ENCODE data around the gene GNAI2. TPM values are rescaled to one million over a fixed set of nuclear protein-coding genes. Genes with fewer than 3 reads are reported as not detected.
"Not testable (repeated sequence)": the region's sequence is repeated elsewhere in the genome, so short reads cannot be mapped to it uniquely, and the experiment has no call there.

Gene GNAI2
- total RNA-seq, 1 experiment from 2014 or later, result 214 TPM

DNA sequence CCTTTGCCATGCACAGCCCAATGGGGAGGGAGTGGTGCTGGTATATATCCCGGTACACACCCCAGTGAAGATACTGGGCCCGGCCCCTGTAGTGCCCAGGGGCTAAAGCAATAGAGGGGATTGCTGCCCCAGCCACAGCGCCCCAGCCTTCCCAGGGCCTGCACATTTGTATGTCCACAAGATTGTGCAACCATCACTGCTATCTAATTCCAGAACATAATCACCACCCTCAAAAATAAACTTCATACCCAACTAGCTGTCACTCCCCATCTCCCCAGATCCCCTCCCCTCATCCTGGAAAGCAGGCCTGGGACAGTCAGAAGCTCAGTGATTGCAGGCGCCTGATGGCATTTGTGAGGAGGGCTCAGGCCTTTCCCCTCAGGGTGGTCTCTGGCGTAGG is 13.5 kb downstream of the GNAI2 start:
- Histone ChIP-seq H3K4me3 (no peak overlapping the region), H3K27me3 (replicated peaks) (no peaks in the 10 kb centered on the region), H3K4me1 (replicated peaks) (peaks cover 51% of the 10 kb centered on the region), H3K27ac (no peak overlapping the region), H3K9me3 (replicated peaks) (no peaks in the 10 kb centered on the region), H3K36me3 (peaks cover 81% of the 10 kb centered on the region)
- no peak for DNase-seq (ENCODE audit: low read depth in 1 of 2, low spot score in 2 of 2)

DNA sequence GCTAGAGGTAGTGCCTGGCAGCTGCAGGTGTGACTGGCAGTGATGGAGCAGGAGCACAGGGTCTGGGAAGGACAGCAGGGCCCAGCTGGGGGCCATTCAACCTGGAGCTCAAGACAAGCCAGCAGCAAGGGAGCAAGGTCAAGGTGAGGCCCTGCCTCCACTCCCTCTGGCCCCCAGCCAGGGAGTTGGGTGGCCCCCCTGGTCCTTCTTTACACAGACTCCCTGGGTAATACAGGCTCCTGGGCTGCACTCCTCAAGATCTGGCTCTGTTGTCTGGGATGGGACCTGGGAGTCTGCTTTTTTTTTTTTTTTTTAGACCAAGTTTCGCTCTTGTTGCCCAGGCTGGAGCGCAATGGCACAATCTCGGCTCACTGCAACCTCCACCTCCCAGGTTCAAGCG is 14.5 kb downstream of the GNAI2 start:
- no peak overlapping the region for H3K4me3 ChIP-seq
- no peaks in the 10 kb centered on the region for H3K9me3 ChIP-seq (replicated peaks)
- peaks cover 85% of the 10 kb centered on the region for H3K36me3 ChIP-seq
- DNase-seq (ENCODE audit: low read depth in 1 of 2, low spot score in 2 of 2), result no peak
- H3K27ac ChIP-seq, result no peak overlapping the region
- H3K27me3 ChIP-seq (replicated peaks), result no peaks in the 10 kb centered on the region
- H3K4me1 ChIP-seq (replicated peaks), result peaks cover 45% of the 10 kb centered on the region

DNA sequence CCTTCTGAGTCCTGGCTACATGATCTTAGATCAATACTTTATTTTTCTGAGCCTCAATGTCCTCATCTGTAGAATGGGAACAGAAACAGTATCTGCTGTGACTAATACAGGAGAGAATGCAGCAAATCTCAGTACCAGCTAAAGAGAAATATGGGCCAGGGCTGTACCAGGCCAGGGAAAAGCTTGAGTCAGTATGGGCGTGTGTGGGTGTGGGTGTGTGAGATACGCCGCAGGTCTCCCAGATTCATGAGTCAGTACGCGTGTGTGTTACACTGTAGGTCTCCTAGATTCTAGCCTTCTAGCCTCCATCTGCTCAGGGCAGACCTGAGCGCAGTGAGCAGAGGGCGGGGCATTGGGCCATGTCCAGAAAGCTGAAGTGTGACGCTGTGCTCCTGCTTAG is 15.2 kb downstream of the GNAI2 start:
- Histone ChIP-seq H3K9me3 (replicated peaks) (no peaks in the 10 kb centered on the region), H3K4me3 (no peak overlapping the region), H3K27me3 (replicated peaks) (no peaks in the 10 kb centered on the region), H3K36me3 (peaks cover 87% of the 10 kb centered on the region), H3K27ac (no peak overlapping the region), H3K4me1 (replicated peaks) (peaks cover 38% of the 10 kb centered on the region)
- DNase-seq (ENCODE audit: low read depth in 1 of 2, low spot score in 2 of 2), result no peak

DNA sequence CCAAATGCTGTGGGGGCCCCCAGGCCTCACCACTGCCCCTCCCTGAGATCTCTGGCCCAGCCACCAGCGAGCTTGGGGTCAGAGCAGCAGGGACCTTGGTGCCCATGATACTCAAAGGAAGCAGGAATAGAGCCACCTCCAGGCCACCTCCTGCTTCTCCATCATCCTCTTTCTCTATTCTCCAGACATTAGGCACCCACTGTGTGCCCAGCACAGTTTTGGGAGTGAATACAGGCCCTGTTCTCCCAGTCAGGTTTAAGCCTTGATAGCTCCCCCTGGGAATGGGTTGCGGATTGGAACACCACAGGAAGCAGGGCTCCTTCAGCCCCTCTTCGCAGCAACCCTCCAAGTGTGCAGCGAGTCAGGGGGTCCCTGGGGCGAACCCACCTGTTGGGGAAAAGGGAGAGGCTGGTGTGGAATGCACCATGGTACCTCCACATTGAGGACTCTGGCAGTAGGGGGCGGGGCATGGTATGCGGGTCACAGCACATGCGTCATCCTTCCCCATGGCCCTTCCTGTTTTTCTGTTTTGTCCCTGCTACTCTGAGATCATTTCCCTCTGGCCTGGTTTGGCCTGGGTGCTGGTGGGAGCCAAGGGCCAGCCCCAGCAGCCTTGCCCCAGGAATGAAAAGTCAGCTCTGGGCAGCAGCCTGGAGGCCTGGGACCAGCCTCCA is 18.7 kb downstream of the GNAI2 start:
- no peaks in the 10 kb centered on the region for H3K27me3 ChIP-seq (replicated peaks)
- H3K27ac ChIP-seq, result no peak overlapping the region
- H3K9me3 ChIP-seq (replicated peaks), result no peaks in the 10 kb centered on the region
- H3K4me3 ChIP-seq, result no peak overlapping the region
- no peak for DNase-seq (ENCODE audit: low read depth in 1 of 2, low spot score in 2 of 2)
- H3K4me1 ChIP-seq (replicated peaks), result peaks cover 9% of the 10 kb centered on the region
- peaks cover 91% of the 10 kb centered on the region for H3K36me3 ChIP-seq

DNA sequence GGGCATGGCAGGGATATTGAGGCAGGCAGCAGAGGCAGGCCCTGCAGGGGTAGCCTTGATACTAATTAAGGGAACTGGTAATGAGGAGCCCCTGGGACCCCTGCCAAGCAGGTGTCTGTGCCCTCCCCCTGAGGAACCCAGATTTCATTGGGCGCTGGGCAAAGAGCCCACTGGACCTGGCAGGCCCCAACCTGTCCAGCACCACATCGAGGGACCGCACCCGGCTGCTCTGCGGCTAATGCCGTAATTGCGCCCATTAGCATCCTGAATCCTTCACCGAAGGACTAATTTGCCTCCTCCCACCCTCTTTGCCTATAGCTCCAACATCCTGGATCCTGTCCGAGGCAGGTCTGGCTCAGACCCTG is 19.2 kb downstream of the GNAI2 start:
- DNase-seq (ENCODE audit: low read depth in 1 of 2, low spot score in 2 of 2), result no peak
- Histone ChIP-seq H3K4me3 (no peak overlapping the region), H3K9me3 (replicated peaks) (no peaks in the 10 kb centered on the region), H3K36me3 (peaks cover 86% of the 10 kb centered on the region), H3K27ac (no peak overlapping the region), H3K4me1 (replicated peaks) (peaks cover 14% of the 10 kb centered on the region), H3K27me3 (replicated peaks) (no peaks in the 10 kb centered on the region)

DNA sequence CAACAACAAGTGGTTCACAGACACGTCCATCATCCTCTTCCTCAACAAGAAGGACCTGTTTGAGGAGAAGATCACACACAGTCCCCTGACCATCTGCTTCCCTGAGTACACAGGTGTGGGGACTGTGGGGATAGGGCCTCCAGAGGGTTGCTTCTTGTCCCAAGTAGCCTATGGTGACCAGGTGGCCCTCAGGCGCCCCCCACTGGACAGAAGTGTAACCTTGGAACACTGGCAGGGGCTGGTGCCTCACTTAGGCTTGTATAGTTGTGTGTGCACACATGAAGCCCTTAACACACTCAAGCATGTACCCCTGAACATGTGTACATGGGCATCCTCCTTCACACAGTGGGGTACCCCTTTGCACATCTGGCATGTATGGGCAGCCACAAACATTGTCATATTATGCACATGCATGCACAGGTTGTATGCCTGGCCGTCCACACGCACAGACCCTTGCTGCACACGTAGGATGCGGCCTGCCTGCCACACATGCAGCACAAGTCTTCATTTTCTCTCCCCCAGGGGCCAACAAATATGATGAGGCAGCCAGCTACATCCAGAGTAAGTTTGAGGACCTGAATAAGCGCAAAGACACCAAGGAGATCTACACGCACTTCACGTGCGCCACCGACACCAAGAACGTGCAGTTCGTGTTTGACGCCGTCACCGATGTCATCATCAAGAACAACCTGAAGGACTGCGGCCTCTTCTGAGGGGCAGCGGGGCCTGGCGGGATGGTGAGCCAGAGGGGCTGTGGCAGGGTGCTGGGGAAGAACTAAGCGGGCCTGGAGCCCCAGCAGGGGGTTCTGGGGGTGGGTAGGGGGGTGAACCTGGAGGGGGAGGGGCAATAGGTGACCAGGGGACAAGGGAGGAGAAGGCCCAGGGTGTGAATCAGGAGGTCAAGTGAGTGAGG is 21.2 kb downstream of the GNAI2 start:
- Histone ChIP-seq H3K4me3 (no peak overlapping the region), H3K36me3 (peaks cover 74% of the 10 kb centered on the region), H3K27me3 (replicated peaks) (no peaks in the 10 kb centered on the region), H3K9me3 (replicated peaks) (no peaks in the 10 kb centered on the region), H3K4me1 (replicated peaks) (peaks cover 19% of the 10 kb centered on the region), H3K27ac (no peak overlapping the region)
- no peak for DNase-seq (ENCODE audit: low read depth in 1 of 2, low spot score in 2 of 2)

DNA sequence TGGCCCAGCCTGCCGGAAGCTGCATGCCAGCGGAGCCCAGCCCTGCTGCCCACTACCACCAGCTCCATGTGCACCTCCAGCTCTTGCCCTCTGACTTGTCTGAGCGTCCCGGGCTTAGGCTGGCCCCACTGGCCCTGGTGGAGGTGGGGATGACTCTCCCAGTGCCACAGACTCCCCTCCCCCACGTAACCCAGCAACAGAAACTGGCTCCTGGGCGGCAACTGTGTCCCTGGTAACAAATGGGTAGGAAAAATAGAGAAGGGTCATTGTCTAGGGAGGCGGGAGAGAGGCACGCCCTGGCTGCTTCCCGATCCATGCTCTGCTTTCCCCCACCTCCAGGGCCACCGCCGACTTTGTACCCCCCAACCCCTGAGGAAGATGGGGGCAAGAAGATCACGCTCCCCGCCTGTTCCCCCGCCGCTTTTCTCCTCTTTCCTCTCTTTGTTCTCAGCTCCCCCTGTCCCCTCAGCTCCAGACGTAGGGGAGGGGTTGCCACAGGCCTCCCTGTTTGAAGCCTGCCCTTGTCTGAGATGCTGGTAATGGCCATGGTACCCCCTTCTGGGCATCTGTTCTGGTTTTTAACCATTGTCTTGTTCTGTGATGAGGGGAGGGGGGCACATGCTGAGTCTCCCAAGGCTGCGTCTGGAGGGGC is 22.2 kb downstream of the GNAI2 start:
- H3K9me3 ChIP-seq (replicated peaks), result no peaks in the 10 kb centered on the region
- no peak overlapping the region for H3K4me3 ChIP-seq
- H3K27ac ChIP-seq, result no peak overlapping the region
- H3K36me3 ChIP-seq, result peaks cover 64% of the 10 kb centered on the region
- H3K27me3 ChIP-seq (replicated peaks), result no peaks in the 10 kb centered on the region
- DNase-seq (ENCODE audit: low read depth in 1 of 2, low spot score in 2 of 2), result no peak
- H3K4me1 ChIP-seq (replicated peaks), result peaks cover 19% of the 10 kb centered on the region

DNA sequence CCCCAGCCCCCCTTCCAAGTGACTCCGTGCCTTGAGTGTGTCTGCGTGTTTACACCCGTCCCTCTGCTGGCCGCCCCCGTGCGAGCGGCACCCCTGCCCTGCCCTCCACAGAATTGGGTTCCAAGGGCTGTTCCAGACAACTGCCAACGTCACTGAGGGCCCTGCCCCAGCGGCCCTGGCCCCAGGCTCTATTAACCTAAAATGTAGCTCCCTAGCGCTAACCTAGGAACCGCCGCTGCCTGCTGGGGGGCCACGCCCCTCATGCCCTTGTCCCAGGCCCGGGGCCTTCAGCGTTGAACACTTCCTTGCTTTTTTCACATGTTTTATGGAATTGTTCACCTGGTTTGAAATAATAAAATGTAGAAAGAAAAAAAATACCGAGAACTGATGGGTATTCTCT is 23.0 kb downstream of the GNAI2 start:
- Histone ChIP-seq H3K4me3 (no peak overlapping the region), H3K9me3 (replicated peaks) (no peaks in the 10 kb centered on the region), H3K27ac (no peak overlapping the region), H3K36me3 (peaks cover 56% of the 10 kb centered on the region), H3K27me3 (replicated peaks) (no peaks in the 10 kb centered on the region), H3K4me1 (replicated peaks) (peaks cover 25% of the 10 kb centered on the region)
- no peak for DNase-seq (ENCODE audit: low read depth in 1 of 2, low spot score in 2 of 2)

DNA sequence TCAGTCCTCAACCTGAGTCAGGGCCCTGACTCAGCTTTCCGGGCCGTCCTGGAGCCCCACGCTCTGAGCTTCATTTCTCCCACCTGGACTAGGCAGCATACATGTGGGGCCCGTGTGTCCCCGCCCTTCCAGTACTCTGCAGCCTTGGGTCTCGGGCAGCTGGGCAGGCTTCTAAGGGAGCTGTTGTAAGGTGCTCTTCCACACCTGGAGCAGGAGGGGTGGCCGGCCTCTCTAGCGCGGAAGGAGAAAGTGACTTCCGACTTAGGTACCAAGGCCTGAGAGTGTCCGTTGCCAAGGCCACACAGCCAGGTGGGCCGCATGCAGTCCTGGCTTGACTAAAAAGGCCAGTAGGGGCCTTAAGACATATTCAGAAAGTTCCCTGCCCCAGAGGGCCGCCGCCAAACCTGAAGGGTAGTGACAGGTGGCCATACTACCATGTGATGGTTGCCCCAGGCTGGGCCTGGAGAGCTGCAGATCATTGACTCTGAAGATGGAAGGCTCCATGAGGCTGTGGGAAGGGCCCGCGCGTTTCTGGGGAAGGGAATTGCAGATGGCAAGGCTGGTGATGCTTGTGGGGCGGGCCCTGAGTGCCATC is 23.5 kb downstream of the GNAI2 start:
- H3K4me3 ChIP-seq, result no peak overlapping the region; the same call in 1 of the 2 replicates
- H3K9me3 ChIP-seq (replicated peaks), result no peaks in the 10 kb centered on the region
- no peak overlapping the region for H3K27ac ChIP-seq
- H3K4me1 ChIP-seq (replicated peaks), result peaks cover 30% of the 10 kb centered on the region
- no peaks in the 10 kb centered on the region for H3K27me3 ChIP-seq (replicated peaks)
- peaks cover 52% of the 10 kb centered on the region for H3K36me3 ChIP-seq
- DNase-seq (ENCODE audit: low read depth in 1 of 2, low spot score in 2 of 2), result no peak

DNA sequence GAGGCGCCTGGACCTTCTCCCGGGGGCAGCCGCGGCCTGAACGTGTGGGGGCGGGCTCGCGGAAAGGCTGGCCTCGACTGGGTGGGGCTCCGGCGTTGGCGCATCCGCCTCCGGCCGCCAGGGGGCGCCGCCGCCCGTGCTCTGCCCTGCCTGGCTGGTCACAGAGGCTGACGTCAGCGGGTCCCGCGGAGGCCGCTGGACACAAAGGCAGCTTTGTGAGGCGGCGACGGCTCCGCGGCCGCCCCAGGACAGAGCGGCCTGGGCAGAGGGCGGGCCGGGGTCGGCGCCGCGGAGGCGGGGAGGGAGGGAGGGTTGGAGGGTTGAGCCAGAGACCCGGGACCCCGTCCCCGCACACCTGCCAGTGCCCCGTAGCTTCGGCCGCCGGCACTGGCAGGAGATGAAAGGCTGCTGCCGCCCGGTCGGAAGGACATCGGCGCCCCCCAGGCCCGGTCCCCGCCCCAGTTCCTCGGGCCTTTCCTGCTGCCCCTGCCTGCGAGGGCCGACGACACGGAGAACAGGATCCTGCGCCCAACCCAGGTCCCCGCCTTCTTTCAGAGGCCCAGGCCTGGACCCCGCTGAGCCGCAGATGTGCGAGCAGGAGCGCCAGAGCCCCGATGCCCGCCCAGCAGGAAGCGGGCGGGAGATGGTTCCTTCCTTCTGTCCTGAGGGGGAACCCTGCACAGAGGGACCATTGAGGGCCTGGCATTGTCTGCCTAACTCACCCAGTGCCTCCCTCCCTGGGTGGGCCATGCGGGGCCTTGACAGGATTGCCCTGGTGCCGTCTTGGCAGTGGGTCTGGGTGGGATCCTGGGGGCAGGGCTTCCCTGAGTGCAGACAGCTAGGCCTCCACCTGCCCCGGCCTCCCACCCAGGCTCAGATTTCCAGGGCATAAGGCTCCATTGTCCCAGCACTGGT is 24.3 kb downstream of the GNAI2 start:
- H3K9me3 ChIP-seq (replicated peaks), result no peaks in the 10 kb centered on the region
- H3K27ac ChIP-seq, result peak overlapping the region; percentile 93
- H3K27me3 ChIP-seq (replicated peaks), result no peaks in the 10 kb centered on the region
- peaks cover 45% of the 10 kb centered on the region for H3K36me3 ChIP-seq
- H3K4me1 ChIP-seq (replicated peaks), result peaks cover 38% of the 10 kb centered on the region
- peak overlapping the region; percentile 41 for H3K4me3 ChIP-seq
- DNase-seq (ENCODE audit: low read depth in 1 of 2, low spot score in 2 of 2), result peak; percentile 82 to 92

DNA sequence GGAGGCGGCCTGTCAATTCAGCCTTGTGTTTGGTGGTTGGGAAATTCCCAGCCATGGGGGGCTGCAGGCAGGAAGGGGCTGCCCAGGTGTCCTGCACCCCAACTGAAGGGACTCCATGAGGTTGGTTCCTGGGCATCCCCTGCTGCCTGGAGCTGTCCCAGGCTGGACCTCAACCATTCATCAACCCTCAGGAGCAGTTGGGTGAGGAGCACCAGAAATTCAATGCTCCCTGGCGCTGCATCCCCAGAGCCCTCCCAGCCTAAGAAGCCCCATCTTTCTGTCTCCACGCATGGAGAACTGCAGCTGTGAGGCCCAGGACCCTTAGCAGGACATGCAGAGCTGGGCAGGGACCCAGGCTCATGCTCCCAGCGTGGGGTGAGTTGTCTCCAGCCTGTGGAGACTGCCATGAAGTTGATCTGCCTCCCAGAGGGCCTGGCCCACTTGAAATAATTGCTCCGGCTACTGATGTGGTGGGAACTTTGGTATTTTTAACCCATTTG is 25.0 kb downstream of the GNAI2 start:
- Histone ChIP-seq H3K36me3 (peaks cover 40% of the 10 kb centered on the region), H3K4me1 (replicated peaks) (peaks cover 43% of the 10 kb centered on the region), H3K9me3 (replicated peaks) (no peaks in the 10 kb centered on the region), H3K4me3 (peak overlapping the region; percentile 41), H3K27me3 (replicated peaks) (no peaks in the 10 kb centered on the region), H3K27ac (peak overlapping the region; percentile 93)
- no peak for DNase-seq (ENCODE audit: low read depth in 1 of 2, low spot score in 2 of 2)

DNA sequence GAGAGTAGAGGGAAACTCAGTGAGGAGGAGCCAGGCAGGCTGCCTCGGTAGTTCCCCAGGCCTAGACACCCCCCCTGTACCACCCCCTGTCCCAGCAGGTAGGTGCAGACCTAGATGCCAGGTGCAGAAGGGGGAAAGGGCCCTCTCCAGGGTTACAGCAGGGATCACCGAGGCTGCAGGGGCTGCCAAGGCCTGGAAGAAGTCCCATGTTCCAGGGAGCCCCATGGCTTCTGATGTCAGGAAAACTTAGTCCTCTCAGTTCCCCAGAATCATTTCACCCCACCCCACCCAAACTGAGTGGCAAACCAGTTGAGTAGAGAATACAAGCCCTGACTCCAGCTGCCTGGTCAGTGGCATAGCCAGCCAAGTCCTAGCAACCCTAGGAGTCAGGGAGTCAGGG is 25.5 kb downstream of the GNAI2 start:
- Histone ChIP-seq H3K27me3 (replicated peaks) (no peaks in the 10 kb centered on the region), H3K27ac (no peak overlapping the region), H3K4me1 (replicated peaks) (peaks cover 43% of the 10 kb centered on the region), H3K36me3 (peaks cover 36% of the 10 kb centered on the region), H3K4me3 (no peak overlapping the region), H3K9me3 (replicated peaks) (no peaks in the 10 kb centered on the region)
- DNase-seq (ENCODE audit: low read depth in 1 of 2, low spot score in 2 of 2), result no peak

DNA sequence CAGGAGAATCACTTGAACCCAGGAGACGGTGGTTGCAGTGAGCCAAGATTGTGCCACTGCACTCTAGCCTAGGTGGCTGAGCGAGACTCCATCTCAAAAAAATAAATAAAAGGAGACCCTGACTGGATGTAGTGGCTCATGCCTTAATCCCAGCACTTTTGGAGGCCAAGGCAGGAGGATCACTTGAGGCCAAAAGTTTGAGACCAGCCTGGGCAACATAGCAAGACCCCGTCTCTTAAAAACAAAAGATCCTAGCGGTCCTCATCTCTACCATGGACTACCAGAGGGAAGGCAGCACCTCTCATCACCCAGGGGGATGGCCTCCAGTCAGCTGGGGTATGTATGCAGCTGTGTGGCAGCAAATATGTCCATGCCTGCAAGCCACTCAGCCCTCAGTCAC is 26.2 kb downstream of the GNAI2 start:
- peaks cover 44% of the 10 kb centered on the region for H3K4me1 ChIP-seq (replicated peaks)
- peaks cover 29% of the 10 kb centered on the region for H3K36me3 ChIP-seq
- not testable (repeated sequence) for H3K27ac ChIP-seq; H3K9me3 ChIP-seq (replicated peaks); H3K4me3 ChIP-seq; DNase-seq (ENCODE audit: low read depth in 1 of 2, low spot score in 2 of 2); H3K27me3 ChIP-seq (replicated peaks)

All from SJSA1 (cell line).